ENCODE results near the gene DNAJB8.

DNAJB8 gene

GRCh38 chr3:128482666-128483656 lies 16.3 kb upstream of the DNAJB8 start:
- peak; percentile 89 for DNase-seq

- DNase-seq, result no peak
Measured at GRCh38 chr3:128482175-128482574, 15.5 kb upstream of the DNAJB8 start.

GRCh38 chr3:128481438-128481942 lies 14.8 kb upstream of the DNAJB8 start:
- DNase-seq, result no peak

GRCh38 chr3:128480717-128481437 lies 14.2 kb upstream of the DNAJB8 start:
- no peak for DNase-seq

- DNase-seq, result no peak
Measured at GRCh38 chr3:128480278-128480677, 13.6 kb upstream of the DNAJB8 start.

- DNase-seq, result no peak
Measured at GRCh38 chr3:128479558-128480086, 12.9 kb upstream of the DNAJB8 start.

GRCh38 chr3:128478576-128479506 lies 12.2 kb upstream of the DNAJB8 start:
- DNase-seq, result no peak

- DNase-seq, result no peak
Measured at GRCh38 chr3:128476659-128477058, 10.0 kb upstream of the DNAJB8 start.

GRCh38 chr3:128475355-128475754 lies 8.7 kb upstream of the DNAJB8 start:
- DNase-seq, result no peak

- DNase-seq, result no peak
Measured at GRCh38 chr3:128473737-128474136, 7.0 kb upstream of the DNAJB8 start.

GRCh38 chr3:128473180-128473519 lies 6.5 kb upstream of the DNAJB8 start:
- no peak for DNase-seq

- no peak for DNase-seq
Measured at GRCh38 chr3:128472449-128473179, 5.9 kb upstream of the DNAJB8 start.

- no peak for DNase-seq
Measured at GRCh38 chr3:128471720-128472119, 5.0 kb upstream of the DNAJB8 start.

- no peak for DNase-seq
Measured at GRCh38 chr3:128471110-128471509, 4.4 kb upstream of the DNAJB8 start.

- DNase-seq, result no peak
Measured at GRCh38 chr3:128470134-128470899, 3.6 kb upstream of the DNAJB8 start.

- no peak for DNase-seq
Measured at GRCh38 chr3:128469556-128469955, 2.9 kb upstream of the DNAJB8 start.

GRCh38 chr3:128468791-128469527 lies 2.3 kb upstream of the DNAJB8 start:
- no peak for DNase-seq

GRCh38 chr3:128468285-128468790 lies 1.6 kb upstream of the DNAJB8 start:
- DNase-seq, result no peak

- no peak for DNase-seq
Measured at GRCh38 chr3:128464702-128465101, 2.0 kb downstream of the DNAJB8 start.

GRCh38 chr3:128464188-128464587 lies 2.5 kb downstream of the DNAJB8 start:
- no peak for DNase-seq
